ENCODE measurements around the gene TPRG1L.
A peak's percentile ranks its signal among the peaks of the same experiment; 100 is the strongest.
"Not testable (repeated sequence)": the region's sequence is repeated elsewhere in the genome, so short reads cannot be mapped to it uniquely, and the experiment has no call there.

Gene TPRG1L

GRCh38 chr1:3624200-3625136 is at the start of gene TPRG1L:
Gene TPRG1L (plus strand): TSS chr1:3625015. CDS start chr1:3625073, 58 bp downstream.
- DNase-seq: peak; percentile 98

- not testable (repeated sequence) for DNase-seq
These were observed 49.3 kb upstream of the TPRG1L start for GRCh38 chr1:3575515-3575914.

GRCh38 chr1:3575993-3576392 is 48.8 kb upstream of the TPRG1L start:
- DNase-seq: no peak

- no peak for DNase-seq
These were observed 47.5 kb upstream of the TPRG1L start for GRCh38 chr1:3577300-3577699.

- no peak for DNase-seq
These were observed 46.9 kb upstream of the TPRG1L start for GRCh38 chr1:3577711-3578432.

GRCh38 chr1:3578433-3578805 is 46.4 kb upstream of the TPRG1L start:
- no peak for DNase-seq

GRCh38 chr1:3578906-3579305 is 45.9 kb upstream of the TPRG1L start:
- no peak for DNase-seq

- DNase-seq: no peak
These were observed 45.2 kb upstream of the TPRG1L start for GRCh38 chr1:3579626-3580025.

- DNase-seq: no peak
These were observed 44.6 kb upstream of the TPRG1L start for GRCh38 chr1:3580231-3580630.

GRCh38 chr1:3581296-3582036 is 43.3 kb upstream of the TPRG1L start:
- DNase-seq: no peak

- not testable (repeated sequence) for DNase-seq
These were observed 41.1 kb upstream of the TPRG1L start for GRCh38 chr1:3583751-3584150.

- no peak for DNase-seq
These were observed 39.9 kb upstream of the TPRG1L start for GRCh38 chr1:3584915-3585314.

- not testable (repeated sequence) for DNase-seq
These were observed 39.4 kb upstream of the TPRG1L start for GRCh38 chr1:3585353-3585868.

- DNase-seq: no peak
These were observed 38.8 kb upstream of the TPRG1L start for GRCh38 chr1:3585940-3586568.

GRCh38 chr1:3586986-3587759 is 37.6 kb upstream of the TPRG1L start:
- DNase-seq: no peak

- DNase-seq: no peak
These were observed 36.4 kb upstream of the TPRG1L start for GRCh38 chr1:3588395-3588794.

GRCh38 chr1:3590139-3590763 is 34.6 kb upstream of the TPRG1L start:
- no peak for DNase-seq

GRCh38 chr1:3590951-3591865 is 33.6 kb upstream of the TPRG1L start:
- no peak for DNase-seq

GRCh38 chr1:3593334-3593733 is 31.5 kb upstream of the TPRG1L start:
- DNase-seq: no peak

- no peak for DNase-seq
These were observed 31.1 kb upstream of the TPRG1L start for GRCh38 chr1:3593745-3594144.

Measured in inflammatory macrophage treated with lipopolysaccharide for 4 hours (primary cell).